ENCODE results near the gene ALS2CL. TPM values are rescaled to one million over a fixed set of nuclear protein-coding genes. Genes with fewer than 3 reads are reported as not detected.

Gene ALS2CL
- total RNA-seq, 1 experiment from 2014 or later = 67.5 TPM

- H2AFZ ChIP-seq = no peak overlapping the region
- no peaks in the 10 kb centered on the region for H3K9me3 ChIP-seq (ENCODE audit: insufficient read depth, low read depth)
- no TSS peak for BruUV-seq (replicated peaks)
- no peaks in the 10 kb centered on the region for H3K27me3 ChIP-seq (ENCODE audit: insufficient read depth, low read depth)
- no peaks in the 10 kb centered on the region for H3K36me3 ChIP-seq (ENCODE audit: low read depth)
- H3K27ac ChIP-seq = no peak overlapping the region
- H3K4me1 ChIP-seq (replicated peaks; ENCODE audit: insufficient read depth) = peaks cover 28% of the 10 kb centered on the region
- no peaks in the 10 kb centered on the region for H3K79me2 ChIP-seq (ENCODE audit: low read depth)
- TF ChIP-seq EZH2 (IDR thresholded peaks at IDR 0.05; ENCODE audit: low read depth) = no peak
- no peak for TF ChIP-seq CTCF (conservative IDR thresholded peaks at IDR 0.05)
- no peak overlapping the region for H3K4me2 ChIP-seq
- POLR2A ChIA-PET (ENCODE audit: unreplicated experiment) = no interaction called here
- intact Hi-C loops (cut with micrococcal nuclease; ENCODE audit: unreplicated experiment) = loop anchor here (2.0 kb wide), 1 partner anchor 246 kb away; no protein-coding TSS in a partner anchor
- DNase-seq = no peak
- H3K9me2 ChIP-seq (ENCODE audit: insufficient read depth) = no peaks in the 10 kb centered on the region
- H3F3A ChIP-seq (ENCODE audit: insufficient read depth, low read depth) = peaks cover 5% of the 10 kb centered on the region; the same call in 1 of the 2 replicates
- no peak overlapping the region for H3K4me3 ChIP-seq
- CTCF ChIA-PET = no interaction called here
- no peaks in the 10 kb centered on the region for H4K20me1 ChIP-seq (ENCODE audit: insufficient read depth)
Observed at GRCh38 chr3:46662771-46663551, 30.5 kb downstream of the ALS2CL start.

GRCh38 chr3:46661776-46662766, 31.4 kb downstream of the ALS2CL start:
- no peaks in the 10 kb centered on the region for H3K79me2 ChIP-seq (ENCODE audit: low read depth)
- DNase-seq = no peak
- H3K36me3 ChIP-seq (ENCODE audit: low read depth) = no peaks in the 10 kb centered on the region
- no peaks in the 10 kb centered on the region for H4K20me1 ChIP-seq (ENCODE audit: insufficient read depth)
- no TSS peak for BruUV-seq (replicated peaks)
- CTCF ChIA-PET = no interaction called here
- H3K4me3 ChIP-seq = no peak overlapping the region
- no peak overlapping the region for H2AFZ ChIP-seq
- intact Hi-C loops (cut with micrococcal nuclease; ENCODE audit: unreplicated experiment) = loop anchor here (2.0 kb wide), 1 partner anchor 247 kb away; no protein-coding TSS in a partner anchor
- H3F3A ChIP-seq (ENCODE audit: insufficient read depth, low read depth) = peaks cover 5% of the 10 kb centered on the region; the same call in 1 of the 2 replicates
- no peak overlapping the region for H3K4me2 ChIP-seq
- H3K27me3 ChIP-seq (ENCODE audit: insufficient read depth, low read depth) = no peaks in the 10 kb centered on the region
- POLR2A ChIA-PET (ENCODE audit: unreplicated experiment) = no interaction called here
- H3K27ac ChIP-seq = no peak overlapping the region
- no peaks in the 10 kb centered on the region for H3K9me3 ChIP-seq (ENCODE audit: insufficient read depth, low read depth)
- peaks cover 28% of the 10 kb centered on the region for H3K4me1 ChIP-seq (replicated peaks; ENCODE audit: insufficient read depth)
- TF ChIP-seq EZH2 (IDR thresholded peaks at IDR 0.05; ENCODE audit: low read depth) (no peak), CTCF (conservative IDR thresholded peaks at IDR 0.05) (no peak)
- no peaks in the 10 kb centered on the region for H3K9me2 ChIP-seq (ENCODE audit: insufficient read depth)

Data from PC-9 (cell line).